K562 (cell line): Measurements from ENCODE around the gene MALRD1. TPM values are rescaled to one million over a fixed set of nuclear protein-coding genes. Genes with fewer than 3 reads are reported as not detected.

Source experiments
- ATAC-seq: fragments of 200-7000 bp; cut with Tn5 transposase; 3 replicates; pipeline ENCODE4 v1.9.1; 2020; ENCODE audit warnings: moderate library complexity
- BruUV-seq: library from RNA; stranded (reverse); fragments of 400-500 nt; replicated peaks from 2 replicates; lab custom pipeline; 2021; lab: Mats Ljungman, UMichigan
- CTCF ChIA-PET: fragments of 300-600 bp; formaldehyde crosslinking; extraction: SDS; loops from one replicate; lab custom pipeline; 2021; ENCODE audit warnings: low intra/inter-chr PET ratio; lab: Yijun Ruan, JAX
- POLR2A ChIA-PET: fragments of 300-600, 350-650 bp; sonication (Branson Sonifier 250); formaldehyde crosslinking; extraction: SDS; loops from one replicate; lab custom pipeline; 2021; ENCODE audit warnings: antibody characterized with exemption, inconsistent platforms; lab: Yijun Ruan, JAX
- DNase-seq, 4 experiments: peaks; one replicate each; pipeline versions ENCODE4 v3.0.0 to v3.0.0-alpha.2; 2011 to 2018; ENCODE audit warnings: low spot score in 3 of 4, mixed read lengths in 3 of 4; ENCODE audit errors: extremely low read depth in 1 of 4
- FAIRE-seq: peaks from 2 replicates; lab custom pipeline; 2011; peaks lifted over from hg19 to GRCh38; lab: Jason Lieb, UNC
- H2AFZ ChIP-seq: 2 replicates; pipeline ENCODE4 v1.6.0; 2011; ENCODE audit warnings: low read depth, low read length, control low read depth, inconsistent platforms
- H3K27ac ChIP-seq: fragments of 200-600 bp; 3 replicates; pipeline ENCODE4 v1.8.0; 2011; ENCODE audit warnings: low read depth, mild to moderate bottlenecking, control low read depth, inconsistent platforms, low read length, moderate library complexity, mixed read lengths; ENCODE audit errors: extremely low read depth
- H3K27me3 ChIP-seq, 2 experiments: fragments of 300-600 bp in 1 of 2; 2 replicates in 1 of 2; 3 replicates in 1 of 2; pipeline versions ENCODE4 v1.6.0 to v1.8.0; 2011; ENCODE audit warnings: inconsistent platforms in 2 of 2, low read length in 2 of 2, mild to moderate bottlenecking in 1 of 2, mixed read lengths in 1 of 2, moderate library complexity in 1 of 2; ENCODE audit not compliant: control insufficient read depth in 2 of 2, insufficient read depth in 2 of 2
- H3K36me3 ChIP-seq: fragments of 300-600 bp; 3 replicates; pipeline ENCODE4 v1.8.0; 2011; ENCODE audit warnings: mild to moderate bottlenecking, low read length, inconsistent platforms; ENCODE audit not compliant: control insufficient read depth, insufficient read depth
- H3K4me1 ChIP-seq, 2 experiments: fragments of 200-600 bp in 1 of 2; replicated peaks in 1 of 2; 2 replicates in 1 of 2; 3 replicates in 1 of 2; pipeline versions ENCODE4 v1.5.1 to v1.8.0; 2011; ENCODE audit warnings: inconsistent platforms in 2 of 2, low read length in 2 of 2, mild to moderate bottlenecking in 1 of 2, mixed read lengths in 1 of 2, moderate library complexity in 1 of 2; ENCODE audit not compliant: control insufficient read depth in 2 of 2, insufficient read depth in 2 of 2
- H3K4me2 ChIP-seq: 2 replicates; pipeline ENCODE4 v1.6.1; 2011; ENCODE audit warnings: low read length, control low read depth, inconsistent platforms, mixed read lengths; ENCODE audit not compliant: insufficient read depth
- H3K4me3 ChIP-seq: fragments of 200-600 bp; sonication (generic), shearing (Covaris generic); 2 replicates; pipeline ENCODE4 v1.5.1; 2016; ENCODE audit warnings: control low read depth, inconsistent platforms
- H3K79me2 ChIP-seq: fragments of 200-600 bp; 3 replicates; pipeline ENCODE4 v1.8.0; 2011; ENCODE audit warnings: low read length, inconsistent platforms; ENCODE audit not compliant: control insufficient read depth, insufficient read depth
- H3K9ac ChIP-seq, 2 experiments: 2 replicates each; pipeline versions ENCODE4 v1.6.0 to v1.6.1; 2011; ENCODE audit warnings: low read depth in 2 of 2, low read length in 2 of 2, control low read depth in 1 of 2, inconsistent platforms in 1 of 2, mild to moderate bottlenecking in 1 of 2, mixed read lengths in 1 of 2; ENCODE audit not compliant: insufficient read depth in 1 of 2
- H3K9me1 ChIP-seq: one replicate; pipeline ENCODE4 v1.6.0; 2011; ENCODE audit warnings: inconsistent platforms, mild to moderate bottlenecking, low read length, moderate library complexity; ENCODE audit not compliant: control insufficient read depth, insufficient read depth
- H3K9me3 ChIP-seq: replicated peaks from 2 replicates; pipeline ENCODE4 v1.5.1; 2011; ENCODE audit warnings: low read depth, low read length, inconsistent platforms; ENCODE audit not compliant: control insufficient read depth, insufficient read depth
- H4K20me1 ChIP-seq: replicated peaks from 2 replicates; pipeline ENCODE4 v1.6.1; 2011; ENCODE audit warnings: low read length, inconsistent platforms, mixed read lengths; ENCODE audit not compliant: control insufficient read depth, insufficient read depth
- CREBBP ChIP-seq: IDR thresholded peaks from one replicate; pipeline ENCODE4 v1.6.1; 2012; ENCODE audit warnings: low read depth, mild to moderate bottlenecking, control low read depth, inconsistent platforms, low read length
- HMG20A ChIP-seq: fragments of 450-650 bp; formaldehyde crosslinking; conservative IDR thresholded peaks from 2 replicates; pipeline ENCODE4 v1.4.0; 2020; ENCODE audit warnings: mild to moderate bottlenecking, mixed read lengths
- HNRNPK ChIP-seq: fragments of 200-400 bp; formaldehyde crosslinking; IDR thresholded peaks from one replicate; pipeline ENCODE4 v1.6.1; 2018; ENCODE audit warnings: mild to moderate bottlenecking, low read depth, low read length; ENCODE audit not compliant: poor library complexity, severe bottlenecking
- KHSRP ChIP-seq: fragments of 450-650 bp; IDR thresholded peaks from 2 replicates; pipeline ENCODE4 v1.6.1; 2017
- MBD2 ChIP-seq: sonication (generic); IDR thresholded peaks from 2 replicates; pipeline ENCODE4 v1.6.1; 2016; ENCODE audit warnings: low read depth, borderline replicate concordance
- SPI1 ChIP-seq: IDR thresholded peaks from 2 replicates; pipeline ENCODE4 v1.6.1; 2011; ENCODE audit warnings: low read depth, low read length, control low read depth, borderline replicate concordance
- WGBS: fragments of 100-300 bp; shearing (Covaris generic); methylation state at CpG from one replicate; pipeline ENCODE4 v1.1.6; 2016; ENCODE audit warnings: low coverage, mixed read lengths; ENCODE audit not compliant: insufficient coverage; ENCODE audit errors: missing lambda C conversion rate; 5-methylcytosine and 5-hydroxymethylcytosine counted together
- in situ Hi-C: fragments of 300-500 bp; cut with MboI; formaldehyde crosslinking; loops from 4 replicates; pipeline ENCODE4 v1.15.0; 2018; ENCODE audit warnings: inconsistent platforms, mixed read lengths
- intact Hi-C: fragments of 100-400 bp; cut with micrococcal nuclease; formaldehyde crosslinking; loops from 2 replicates; pipeline ENCODE4 v1.14.2; 2022
- polyA plus RNA-seq, 8 experiments: library from polyadenylated mRNA; depleted of rRNA in 4 of 8; stranded (reverse) in 5 of 8; unstranded in 3 of 8; fragments of >200 nt; fragmentation: Nextera tagmentation in 2 of 8; fragmentation: Illumina TruSeq in 1 of 8; extraction: Ambion mirVana in 2 of 8; extraction: Trizol in 1 of 8; gene quantifications; 2 replicates each; pipeline versions ENCODE4 v1.2.1 to v1.2.3, GENCODE V29; 2011 to 2014; ENCODE audit warnings: inconsistent platforms in 1 of 8, missing spikeins in 1 of 8
- total RNA-seq, 7 experiments: library from RNA; depleted of rRNA in 6 of 7; stranded (reverse); fragments of >200 nt in 6 of 7; fragmentation: Illumina TruSeq in 2 of 7; extraction: Trizol in 2 of 7; gene quantifications; 2 replicates each; pipeline versions ENCODE4 v1.2.1 to v1.2.3, GENCODE V29; 2011 to 2021; ENCODE audit warnings: low replicate concordance in 1 of 7

Gene MALRD1
- total and polyA plus RNA-seq, 9 of the 15 experiments (the other 6 are each of a cell fraction or from before 2014, with no cell fraction given) = not detected

GRCh38 chr10:19426034-19426433 is 377.4 kb downstream of the MALRD1 start (continued):
- no peak for TF ChIP-seq HNRNPK
- TF ChIP-seq HMG20A (CRISPR knock-in tag) = no peak
- no peak for TF ChIP-seq SPI1
- no peak for TF ChIP-seq KHSRP
- no peak for TF ChIP-seq MBD2
- TF ChIP-seq, all 486 proteins: peak for 0

GRCh38 chr10:19431622-19432351 is 383.2 kb downstream of the MALRD1 start:
- no peaks in the 10 kb centered on the region for H3K79me2 ChIP-seq
- H3K36me3 ChIP-seq = no peaks in the 10 kb centered on the region
- ATAC-seq = no peak
- TF ChIP-seq CREBBP = no peak
- intact Hi-C loops = no loop called here
- H3K9ac ChIP-seq = no peak overlapping the region
- H2AFZ ChIP-seq = no peak overlapping the region
- no peaks in the 10 kb centered on the region for H4K20me1 ChIP-seq
- in situ Hi-C loops = no loop called here
- no peak for DNase-seq
- H3K4me3 ChIP-seq = no peak overlapping the region
- no peaks in the 10 kb centered on the region for H3K4me1 ChIP-seq
- CTCF ChIA-PET = no interaction called here
- no peaks in the 10 kb centered on the region for H3K27me3 ChIP-seq
- FAIRE-seq = no peak
- no peak overlapping the region for H3K27ac ChIP-seq
- no peaks in the 10 kb centered on the region for H3K9me1 ChIP-seq
- H3K4me2 ChIP-seq = no peak overlapping the region
- POLR2A ChIA-PET = no interaction called here
- peaks cover 2% of the 10 kb centered on the region; the same call in 1 of the 2 replicates for H3K9me3 ChIP-seq
- 7% methylated on average over 5 of the region's 5 CpGs for WGBS
- no TSS peak for BruUV-seq
